Ovary (tissue), 9 donors: ENCODE measurements around the gene LRP1B. TPM values are rescaled to one million over a fixed set of nuclear protein-coding genes. Genes with fewer than 3 reads are reported as not detected.

Source experiments
- DNase-seq, 5 donors: peaks; one replicate each; pipeline ENCODE4 v3.0.0-alpha.2; 2019 to 2020
- H3K27ac ChIP-seq, 2 donors: fragments of 200-600 bp; one replicate each; pipeline versions ENCODE4 v1.5.1 to v1.8.0; 2019 to 2022
- H3K27me3 ChIP-seq: fragments of 200-600 bp; one replicate; pipeline ENCODE4 v1.8.0; 2022
- H3K36me3 ChIP-seq: fragments of 200-600 bp; sonication (generic); one replicate; pipeline ENCODE4 v1.5.1; 2019
- H3K4me1 ChIP-seq: one replicate; pipeline ENCODE4 v1.8.1; 2013; ENCODE audit warnings: mild to moderate bottlenecking, moderate library complexity; ENCODE audit not compliant: insufficient read depth
- H3K4me3 ChIP-seq: fragments of 200-600 bp; sonication (generic); one replicate; pipeline ENCODE4 v1.5.1; 2017
- H3K9me3 ChIP-seq, 2 donors: fragments of 200-600 bp in 1 of 2; sonication (generic) in 1 of 2; one replicate each; pipeline versions ENCODE4 v1.5.1 to v1.8.1; 2013 to 2019; ENCODE audit warnings: mild to moderate bottlenecking in 1 of 2, moderate library complexity in 1 of 2
- EP300 ChIP-seq: sonication (generic); formaldehyde crosslinking; IDR thresholded peaks from one replicate; pipeline ENCODE4 v1.6.1; 2017; ENCODE audit warnings: antibody characterized with exemption
- POLR2A ChIP-seq: fragments of 450-650 bp; IDR thresholded peaks from one replicate; pipeline ENCODE4 v1.6.1; 2017; ENCODE audit warnings: antibody characterized with exemption, mild to moderate bottlenecking, moderate library complexity
- WGBS, 3 donors: extraction: QIAGEN DNeasy Blood & Tissue Kit in 1 of 3; methylation state at CpG; one replicate each; pipeline versions ENCODE4 v1.1.5 to v1.1.7; 2013 to 2017; 5-methylcytosine and 5-hydroxymethylcytosine counted together
- intact Hi-C, 4 donors: fragments of 100-400 bp; cut with DNase I; formaldehyde crosslinking; loops; one replicate each; pipeline versions ENCODE4 v1.11.0 to v1.15.1; 2022 to 2023
- polyA plus RNA-seq, 2 donors: library from polyadenylated mRNA; stranded (reverse); fragments of 200-250 nt in 1 of 2; fragments of 350-450 nt in 1 of 2; fragmentation: Illumina TruSeq in 1 of 2; extraction: RNeasy Lipid Tissue Mini Kit (QIAGEN cat#74804) in 1 of 2; gene quantifications; one replicate each; pipeline ENCODE4 v1.2.3, GENCODE V29; 2013 to 2014
- total RNA-seq, 7 donors: library from RNA; depleted of rRNA in 2 of 7; stranded (reverse); fragments of >200 nt in 2 of 7; fragmentation: NEBNext Ultra II Directional in 3 of 7; extraction: Animal tissue kit (Norgen Biotek cat#: 25700) in 3 of 7; gene quantifications; one replicate each; pipeline versions ENCODE4 v1.1.0 to v1.2.4, GENCODE V29; 2016 to 2023
- TF ChIP-seq, protein P1 (sequence below), 3 donors: fragments of 450-650 bp in 2 of 3; fragments of 200-600 bp in 1 of 3; IDR thresholded peaks; one replicate each; pipeline versions ENCODE4 v1.5.1 to v1.8.0; 2016 to 2022; ENCODE audit warnings: antibody characterized with exemption in 3 of 3, mild to moderate bottlenecking in 1 of 3
- donor health status: DM: no; HTN: no; CAD: no; lungs with moderate emphysema.
- donor health status: DM: no; HTN: no; CAD: no.
- donor health status: Bipolar disorder and iron deficiency.
- donor health status: DM: yes; HTN: yes; CAD: no.
- donor health status: DM: no; HTN: no; CAD: no.
- donor health status: DM: yes; HTN: yes; CAD: no.

The LRP1B gene
- total and polyA plus RNA-seq, 9 donors: 0.08 to 2.6 (median 0.37) TPM

GRCh38 chr2:140759426-140760156, 1371.2 kb downstream of the LRP1B start:
- no peak overlapping the region for H3K4me3 ChIP-seq
- H3K9me3 ChIP-seq: no peaks in the 10 kb centered on the region
- no peaks in the 10 kb centered on the region for H3K36me3 ChIP-seq
- H3K4me1 ChIP-seq: no peaks in the 10 kb centered on the region
- DNase-seq: no peak
- no peaks in the 10 kb centered on the region for H3K27me3 ChIP-seq
- H3K27ac ChIP-seq: no peak overlapping the region
- WGBS, 3 donors: 81% methylated on average over 3 of the region's 3 CpGs
- TF ChIP-seq EP300: no peak
- intact Hi-C loops: no loop called here

- no peaks in the 10 kb centered on the region for H3K4me1 ChIP-seq
- intact Hi-C loops: no loop called here
- TF ChIP-seq EP300: no peak
- TF ChIP-seq, protein P1, sequence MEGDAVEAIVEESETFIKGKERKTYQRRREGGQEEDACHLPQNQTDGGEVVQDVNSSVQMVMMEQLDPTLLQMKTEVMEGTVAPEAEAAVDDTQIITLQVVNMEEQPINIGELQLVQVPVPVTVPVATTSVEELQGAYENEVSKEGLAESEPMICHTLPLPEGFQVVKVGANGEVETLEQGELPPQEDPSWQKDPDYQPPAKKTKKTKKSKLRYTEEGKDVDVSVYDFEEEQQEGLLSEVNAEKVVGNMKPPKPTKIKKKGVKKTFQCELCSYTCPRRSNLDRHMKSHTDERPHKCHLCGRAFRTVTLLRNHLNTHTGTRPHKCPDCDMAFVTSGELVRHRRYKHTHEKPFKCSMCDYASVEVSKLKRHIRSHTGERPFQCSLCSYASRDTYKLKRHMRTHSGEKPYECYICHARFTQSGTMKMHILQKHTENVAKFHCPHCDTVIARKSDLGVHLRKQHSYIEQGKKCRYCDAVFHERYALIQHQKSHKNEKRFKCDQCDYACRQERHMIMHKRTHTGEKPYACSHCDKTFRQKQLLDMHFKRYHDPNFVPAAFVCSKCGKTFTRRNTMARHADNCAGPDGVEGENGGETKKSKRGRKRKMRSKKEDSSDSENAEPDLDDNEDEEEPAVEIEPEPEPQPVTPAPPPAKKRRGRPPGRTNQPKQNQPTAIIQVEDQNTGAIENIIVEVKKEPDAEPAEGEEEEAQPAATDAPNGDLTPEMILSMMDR (IDR thresholded peaks at IDR 0.05): no peak
- no peak for TF ChIP-seq POLR2A
- H3K27ac ChIP-seq: no peak overlapping the region
- no peak overlapping the region for H3K4me3 ChIP-seq
- no peak for DNase-seq
- H3K27me3 ChIP-seq: no peaks in the 10 kb centered on the region
- H3K9me3 ChIP-seq: no peaks in the 10 kb centered on the region
- H3K36me3 ChIP-seq: no peaks in the 10 kb centered on the region
- WGBS, 3 donors: 91 to 98% (median 94%) methylated on average over 3 of the region's 3 CpGs
These were observed 1383.2 kb downstream of the LRP1B start for GRCh38 chr2:140747665-140748064.

DNA sequence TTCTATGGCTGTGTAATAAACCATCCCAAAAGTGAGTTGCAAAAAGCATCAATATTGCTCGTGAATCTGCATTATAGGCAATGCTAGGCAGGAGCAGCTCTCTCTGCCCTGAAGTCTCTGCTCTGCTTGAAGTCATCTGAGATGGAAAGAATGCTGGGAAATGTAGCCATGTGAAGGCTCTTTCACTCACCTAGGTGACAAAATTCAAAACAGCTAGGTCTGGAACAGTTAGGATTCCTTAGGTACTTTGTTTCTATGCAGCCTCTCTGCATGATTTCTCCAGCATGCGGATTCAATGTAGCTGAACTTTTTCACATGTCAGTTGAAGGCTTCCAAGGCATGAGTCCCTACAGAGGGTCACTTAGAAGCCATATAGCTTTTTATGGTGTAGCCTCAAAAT, 1383.7 kb downstream of the LRP1B start:
- 61 to 83% (median 63%) methylated on average over 2 of the region's 2 CpGs for WGBS, 3 donors
- intact Hi-C loops: no loop called here
- DNase-seq: no peak

DNA sequence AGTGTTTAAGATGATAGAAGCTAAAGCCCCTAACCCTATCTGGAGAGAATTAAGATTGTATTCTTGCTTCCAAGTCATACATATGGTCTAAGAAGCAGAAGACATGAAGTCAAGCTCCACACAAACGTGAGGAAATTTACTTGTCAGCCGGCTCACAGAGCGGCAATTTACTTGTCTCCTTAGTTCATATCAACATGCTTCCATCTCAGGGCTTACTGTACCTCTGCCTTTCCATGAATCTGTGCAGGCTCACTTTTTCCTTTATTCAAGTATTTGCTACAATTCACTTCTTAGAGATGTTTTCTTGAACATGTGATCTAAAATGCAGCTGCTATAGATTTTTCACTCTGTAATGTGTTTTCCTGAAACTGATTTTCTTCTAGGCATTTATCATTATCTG, 1386.4 kb downstream of the LRP1B start:
- Histone ChIP-seq H3K36me3 (no peaks in the 10 kb centered on the region), H3K27me3 (no peaks in the 10 kb centered on the region), H3K4me3 (no peak overlapping the region), H3K27ac (no peak overlapping the region), H3K4me1 (no peaks in the 10 kb centered on the region), H3K9me3 (no peaks in the 10 kb centered on the region)
- TF ChIP-seq POLR2A: no peak
- 85 to 87% (median 86%) methylated on average over 3 of the region's 3 CpGs for WGBS, 3 donors
- intact Hi-C loops: no loop called here
- DNase-seq: no peak

More for the DNA sequence above, 1383.7 kb downstream of the LRP1B start:
- Histone ChIP-seq H3K27me3 (no peaks in the 10 kb centered on the region), H3K4me3 (no peak overlapping the region), H3K36me3 (no peaks in the 10 kb centered on the region), H3K27ac (no peak overlapping the region), H3K4me1 (no peaks in the 10 kb centered on the region), H3K9me3 (no peaks in the 10 kb centered on the region)
- TF ChIP-seq EP300: no peak
- TF ChIP-seq, protein P1 (IDR thresholded peaks at IDR 0.05): no peak
- no peak for TF ChIP-seq POLR2A

GRCh38 chr2:140737006-140737405, 1393.8 kb downstream of the LRP1B start:
- Histone ChIP-seq H3K9me3 (no peaks in the 10 kb centered on the region), H3K36me3 (no peaks in the 10 kb centered on the region), H3K4me3 (no peak overlapping the region), H3K4me1 (no peaks in the 10 kb centered on the region), H3K27ac (no peak overlapping the region), H3K27me3 (no peaks in the 10 kb centered on the region)
- TF ChIP-seq POLR2A: no peak
- no peak for TF ChIP-seq EP300
- TF ChIP-seq, protein P1 (IDR thresholded peaks at IDR 0.05): no peak
- no peak for DNase-seq
- WGBS, 3 donors: 90 to 96% (median 91%) methylated on average over 1 of the region's 1 CpG
- intact Hi-C loops: no loop called here
